Right atrium auricular region (tissue), 2 donors: ENCODE measurements around the gene LRMDA. TPM values are rescaled to one million over a fixed set of nuclear protein-coding genes. Genes with fewer than 3 reads are reported as not detected.

Source experiments
- DNase-seq: peaks from one replicate; pipeline ENCODE4 v3.0.0-alpha.2; 2019; ENCODE audit warnings: low spot score
- H3K27ac ChIP-seq, 2 donors: fragments of 200-600 bp; sonication (generic); 1 replicate in 1 of 2; 2 replicates in 1 of 2; pipeline ENCODE4 v1.5.1; 2016 to 2019
- H3K27me3 ChIP-seq, 2 donors: fragments of 200-600 bp; sonication (generic); one replicate each; pipeline versions ENCODE4 v1.5.1 to v1.6.0; 2017 to 2019
- H3K36me3 ChIP-seq: fragments of 200-600 bp; sonication (generic); one replicate; pipeline ENCODE4 v1.5.1; 2016
- H3K4me1 ChIP-seq, 2 donors: fragments of 200-600 bp; sonication (generic); one replicate each; pipeline versions ENCODE4 v1.5.1 to v1.6.0; 2017 to 2019
- H3K4me3 ChIP-seq, 2 donors: fragments of 200-600 bp; sonication (generic); 1 replicate in 1 of 2; 2 replicates in 1 of 2; pipeline ENCODE4 v1.5.1; 2017 to 2019; ENCODE audit warnings: mild to moderate bottlenecking in 1 of 2, moderate library complexity in 1 of 2
- H3K9me3 ChIP-seq, 2 donors: fragments of 200-600 bp; sonication (generic); one replicate each; pipeline ENCODE4 v1.5.1; 2019
- CTCF ChIP-seq, 2 donors: fragments of 200-600 bp; sonication (generic); IDR thresholded peaks; one replicate each; pipeline ENCODE4 v1.5.1; 2019; ENCODE audit warnings: antibody characterized with exemption in 2 of 2
- total RNA-seq, 2 donors: library from RNA; depleted of rRNA; stranded (reverse); fragments of >200 nt; gene quantifications; one replicate each; pipeline ENCODE4 v1.1.0, GENCODE V29; 2016

Gene LRMDA
- total RNA-seq, 2 donors from 2014 or later = 6.1 to 19.1 TPM

- TF ChIP-seq CTCF (IDR thresholded peaks at IDR 0.05) = no peak
- Histone ChIP-seq H3K4me3 (no peak overlapping the region), H3K4me1 (no peaks in the 10 kb centered on the region), H3K27ac (no peak overlapping the region), H3K27me3 (no peaks in the 10 kb centered on the region), H3K9me3 (peaks cover 0 to 56% of the 10 kb centered on the region in 2 donors), H3K36me3 (no peaks in the 10 kb centered on the region)
- DNase-seq = no peak
Measured at GRCh38 chr10:76492678-76493472, 1061.5 kb downstream of the LRMDA start.

- Histone ChIP-seq H3K4me1 (no peaks in the 10 kb centered on the region), H3K4me3 (no peak overlapping the region), H3K36me3 (no peaks in the 10 kb centered on the region), H3K27me3 (no peaks in the 10 kb centered on the region), H3K27ac (no peak overlapping the region), H3K9me3 (peaks cover 0 to 31% of the 10 kb centered on the region in 2 donors)
- TF ChIP-seq CTCF (IDR thresholded peaks at IDR 0.05) = no peak
- no peak for DNase-seq
Measured at GRCh38 chr10:76497666-76498065, 1066.2 kb downstream of the LRMDA start.

- Histone ChIP-seq H3K4me3 (no peak overlapping the region), H3K4me1 (no peaks in the 10 kb centered on the region), H3K9me3 (peaks cover 0 to 43% of the 10 kb centered on the region in 2 donors), H3K36me3 (no peaks in the 10 kb centered on the region), H3K27me3 (no peaks in the 10 kb centered on the region), H3K27ac (no peak overlapping the region)
- DNase-seq = no peak
- no peak for TF ChIP-seq CTCF (IDR thresholded peaks at IDR 0.05)
Measured at GRCh38 chr10:76504823-76505222, 1073.4 kb downstream of the LRMDA start.

GRCh38 chr10:76509446-76509845 is 1078.0 kb downstream of the LRMDA start:
- H3K27me3 ChIP-seq = no peaks in the 10 kb centered on the region
- no peaks in the 10 kb centered on the region for H3K4me1 ChIP-seq
- no peak overlapping the region for H3K27ac ChIP-seq
- H3K36me3 ChIP-seq = no peaks in the 10 kb centered on the region
- peaks cover 0 to 26% of the 10 kb centered on the region in 2 donors for H3K9me3 ChIP-seq
- no peak overlapping the region for H3K4me3 ChIP-seq
- no peak for TF ChIP-seq CTCF (IDR thresholded peaks at IDR 0.05)
- DNase-seq = no peak

- no peak overlapping the region for H3K4me3 ChIP-seq
- H3K9me3 ChIP-seq = no peaks in the 10 kb centered on the region
- DNase-seq = no peak
- TF ChIP-seq CTCF (IDR thresholded peaks at IDR 0.05) = no peak
- no peaks in the 10 kb centered on the region for H3K27me3 ChIP-seq
- no peak overlapping the region for H3K27ac ChIP-seq
- H3K4me1 ChIP-seq = no peaks in the 10 kb centered on the region
- no peaks in the 10 kb centered on the region for H3K36me3 ChIP-seq
Measured at GRCh38 chr10:76514321-76514720, 1082.9 kb downstream of the LRMDA start.

- TF ChIP-seq CTCF (IDR thresholded peaks at IDR 0.05) = no peak
- no peak overlapping the region for H3K4me3 ChIP-seq
- no peaks in the 10 kb centered on the region for H3K9me3 ChIP-seq
- no peak overlapping the region for H3K27ac ChIP-seq
- no peaks in the 10 kb centered on the region for H3K4me1 ChIP-seq
- H3K36me3 ChIP-seq = no peaks in the 10 kb centered on the region
- H3K27me3 ChIP-seq = no peaks in the 10 kb centered on the region
- no peak for DNase-seq
Measured at GRCh38 chr10:76514869-76515268, 1083.4 kb downstream of the LRMDA start.
